HG02588 (cell line): ENCODE measurements around the gene OCA2.
A peak's percentile ranks its signal among the peaks of the same experiment; 100 is the strongest.

Experiments
- ATAC-seq: cut with Tn5 transposase; IDR thresholded peaks from one replicate; pipeline ENCODE4 v1.9.1; 2021; ENCODE audit warnings: mild to moderate bottlenecking, moderate library complexity; ENCODE audit not compliant: unreplicated experiment

Gene OCA2

GRCh38 chr15:28105793-28106192, 6.7 kb upstream of the OCA2 start:
- no peak for ATAC-seq

GRCh38 chr15:28105224-28105791, 6.2 kb upstream of the OCA2 start:
- no peak for ATAC-seq

- ATAC-seq = no peak
Observed at GRCh38 chr15:28104326-28104725, 5.2 kb upstream of the OCA2 start.

- no peak for ATAC-seq
Observed at GRCh38 chr15:28103831-28104230, 4.7 kb upstream of the OCA2 start.

GRCh38 chr15:28101983-28102441, 2.9 kb upstream of the OCA2 start:
- no peak for ATAC-seq

- no peak for ATAC-seq
Observed at GRCh38 chr15:28101201-28101600, 2.1 kb upstream of the OCA2 start.

- no peak for ATAC-seq
Observed at GRCh38 chr15:28100516-28101195, 1.5 kb upstream of the OCA2 start.

GRCh38 chr15:28099555-28100140, 533 bp upstream of the OCA2 start:
- no peak for ATAC-seq

GRCh38 chr15:28098360-28098765, 752 bp downstream of the OCA2 start:
- ATAC-seq = no peak

GRCh38 chr15:28097656-28098359, 1.3 kb downstream of the OCA2 start:
- no peak for ATAC-seq

GRCh38 chr15:28096670-28097431, 2.3 kb downstream of the OCA2 start:
- no peak for ATAC-seq

GRCh38 chr15:28096411-28096669, 2.8 kb downstream of the OCA2 start:
- peak; percentile 10 for ATAC-seq

GRCh38 chr15:28094732-28095521, 4.2 kb downstream of the OCA2 start:
- ATAC-seq = no peak

- no peak for ATAC-seq
Observed at GRCh38 chr15:28093752-28094535, 5.2 kb downstream of the OCA2 start.

- no peak for ATAC-seq
Observed at GRCh38 chr15:28091313-28091712, 7.8 kb downstream of the OCA2 start.

- ATAC-seq = peak; percentile 92
Observed at GRCh38 chr15:28086175-28086703, 12.9 kb downstream of the OCA2 start.

GRCh38 chr15:28085489-28086174, 13.5 kb downstream of the OCA2 start:
- no peak for ATAC-seq

GRCh38 chr15:28084547-28084946, 14.6 kb downstream of the OCA2 start:
- ATAC-seq = no peak
